Uterus (tissue), 2 donors: ENCODE data around the gene BICD1.

Experiments used
- CTCF ChIP-seq, 4 experiments: fragments of 200-600 bp in 2 of 4; fragments of 450-650 bp in 2 of 4; sonication (generic) in 2 of 4; IDR thresholded peaks; one replicate each; pipeline ENCODE4 v1.5.1; 2016 to 2019; ENCODE audit warnings: antibody characterized with exemption in 4 of 4, mild to moderate bottlenecking in 2 of 4, moderate library complexity in 1 of 4
- POLR2A ChIP-seq, 2 donors: fragments of 450-650 bp; IDR thresholded peaks; one replicate each; pipeline ENCODE4 v1.6.1; 2016; ENCODE audit warnings: antibody characterized with exemption in 2 of 2, mild to moderate bottlenecking in 1 of 2, moderate library complexity in 1 of 2

- TF ChIP-seq CTCF (IDR thresholded peaks at IDR 0.05): peak in 3 of 4 experiments; percentile 6 to 18 (median 8)
- TF ChIP-seq POLR2A (IDR thresholded peaks at IDR 0.05): no peak
These were observed 195.8 kb downstream of the BICD1 start for GRCh38 chr12:32302218-32303173.
